NCI-H748 (cell line): Measurements from ENCODE around the gene DAB2IP.

ENCODE experiments used
- DNase-seq: peaks from one replicate; lab custom pipeline; 2025; ENCODE audit not compliant: unreplicated experiment; lab: John Stamatoyannopoulos, UW

The DAB2IP gene

GRCh38 chr9:121755581-121755980, 104.1 kb downstream of the DAB2IP start:
- DNase-seq: no peak

- DNase-seq: no peak
Measured at GRCh38 chr9:121756474-121757280, 105.2 kb downstream of the DAB2IP start.

- no peak for DNase-seq
Measured at GRCh38 chr9:121757281-121757585, 105.8 kb downstream of the DAB2IP start.

- DNase-seq: no peak
Measured at GRCh38 chr9:121758693-121759092, 107.3 kb downstream of the DAB2IP start.

GRCh38 chr9:121759996-121760395, 108.6 kb downstream of the DAB2IP start:
- no peak for DNase-seq

GRCh38 chr9:121760571-121760970, 109.1 kb downstream of the DAB2IP start:
- DNase-seq: no peak

GRCh38 chr9:121763131-121763530, 111.7 kb downstream of the DAB2IP start:
- no peak for DNase-seq

GRCh38 chr9:121763561-121764370, 112.3 kb downstream of the DAB2IP start:
- DNase-seq: no peak

GRCh38 chr9:121764371-121764730, 112.9 kb downstream of the DAB2IP start:
- no peak for DNase-seq

- no peak for DNase-seq
Measured at GRCh38 chr9:121765021-121765950, 113.9 kb downstream of the DAB2IP start.

- no peak for DNase-seq
Measured at GRCh38 chr9:121766081-121766683, 114.7 kb downstream of the DAB2IP start.

- no peak for DNase-seq
Measured at GRCh38 chr9:121767171-121767769, 115.8 kb downstream of the DAB2IP start.

GRCh38 chr9:121768416-121769015, 117.1 kb downstream of the DAB2IP start:
- DNase-seq: no peak

GRCh38 chr9:121769939-121770338, 118.5 kb downstream of the DAB2IP start:
- no peak for DNase-seq

GRCh38 chr9:121770415-121771273, 119.2 kb downstream of the DAB2IP start:
- no peak for DNase-seq

- no peak for DNase-seq
Measured at GRCh38 chr9:121771418-121771817, 120.0 kb downstream of the DAB2IP start.

GRCh38 chr9:121771851-121772599, 120.6 kb downstream of the DAB2IP start:
- DNase-seq: no peak

- no peak for DNase-seq
Measured at GRCh38 chr9:121772600-121773285, 121.3 kb downstream of the DAB2IP start.
